Vagina (tissue), 2 donors: ENCODE results near the gene NANOG. TPM values are rescaled to one million over a fixed set of nuclear protein-coding genes. Genes with fewer than 3 reads are reported as not detected.
"Not testable (repeated sequence)": the region's sequence is repeated elsewhere in the genome, so short reads cannot be mapped to it uniquely, and the experiment has no call there.

Experiments
- DNase-seq, 2 donors: peaks; one replicate each; pipeline ENCODE4 v3.0.0-alpha.2; 2017; ENCODE audit errors: extremely low spot score in 2 of 2
- H3K27ac ChIP-seq: fragments of 200-600 bp; sonication (generic); one replicate; pipeline ENCODE4 v1.5.1; 2019
- H3K27me3 ChIP-seq: fragments of 200-600 bp; sonication (generic); one replicate; pipeline ENCODE4 v1.5.1; 2019
- H3K36me3 ChIP-seq, 2 donors: fragments of 200-600 bp; sonication (generic); one replicate each; pipeline ENCODE4 v1.5.1; 2017 to 2019
- H3K4me1 ChIP-seq: fragments of 200-600 bp; sonication (generic); one replicate; pipeline ENCODE4 v1.5.1; 2019
- H3K4me3 ChIP-seq, 2 donors: fragments of 200-600 bp; sonication (generic); 1 replicate in 1 of 2; 2 replicates in 1 of 2; pipeline ENCODE4 v1.5.1; 2016 to 2019
- H3K9me3 ChIP-seq: fragments of 200-600 bp; sonication (generic); one replicate; pipeline ENCODE4 v1.5.1; 2019
- POLR2A ChIP-seq, 2 donors: fragments of 450-650 bp; IDR thresholded peaks; one replicate each; pipeline ENCODE4 v1.6.1; 2017; ENCODE audit warnings: antibody characterized with exemption in 2 of 2, mild to moderate bottlenecking in 2 of 2, moderate library complexity in 2 of 2
- POLR2AphosphoS5 ChIP-seq, 2 donors: sonication (generic); formaldehyde crosslinking; IDR thresholded peaks; one replicate each; pipeline ENCODE4 v1.9.0; 2017; ENCODE audit warnings: antibody characterized with exemption in 2 of 2, mild to moderate bottlenecking in 2 of 2, low read depth in 1 of 2; ENCODE audit not compliant: insufficient read depth in 1 of 2
- intact Hi-C: fragments of 100-400 bp; cut with DNase I; formaldehyde crosslinking; loops from one replicate; pipeline ENCODE4 v1.15.1; 2023
- total RNA-seq: library from RNA; depleted of rRNA; stranded (reverse); fragments of >200 nt; gene quantifications from one replicate; pipeline ENCODE4 v1.2.3, GENCODE V29; 2016
- TF ChIP-seq, protein P1 (sequence below), 3 experiments: fragments of 450-650 bp in 2 of 3; fragments of 200-600 bp in 1 of 3; sonication (generic) in 1 of 3; IDR thresholded peaks; one replicate each; pipeline ENCODE4 v1.5.1; 2017 to 2019; ENCODE audit warnings: antibody characterized with exemption in 3 of 3, mild to moderate bottlenecking in 2 of 3, moderate library complexity in 2 of 3

Gene NANOG
- total RNA-seq, 1 donor from 2014 or later, result 13.3 TPM

DNA sequence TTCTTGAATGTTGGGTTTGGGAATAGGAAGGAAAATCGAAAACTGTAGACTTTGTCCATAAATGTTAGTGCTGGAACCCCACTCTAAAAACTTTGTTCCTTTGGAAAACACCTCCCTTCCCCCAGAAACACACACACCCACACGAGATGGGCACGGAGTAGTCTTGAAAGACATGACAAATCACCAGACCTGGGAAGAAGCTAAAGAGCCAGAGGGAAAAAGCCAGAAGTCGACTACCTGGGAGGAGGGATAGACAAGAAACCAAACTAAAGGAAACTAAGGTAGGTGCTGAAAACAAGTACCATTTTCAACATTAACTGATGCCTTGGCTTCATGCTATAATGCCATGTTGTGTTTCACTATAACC, 925 bp upstream of the NANOG start:
- Histone ChIP-seq H3K27me3 (no peaks in the 10 kb centered on the region), H3K27ac (no peak overlapping the region), H3K4me1 (no peaks in the 10 kb centered on the region), H3K9me3 (no peaks in the 10 kb centered on the region), H3K4me3 (no peak overlapping the region), H3K36me3 (no peaks in the 10 kb centered on the region)
- TF ChIP-seq POLR2A (IDR thresholded peaks at IDR 0.05) (no peak), POLR2AphosphoS5 (IDR thresholded peaks at IDR 0.05; ENCODE audit: insufficient read depth in 1 of 2, low read depth in 1 of 2) (no peak)
- TF ChIP-seq, protein P1, sequence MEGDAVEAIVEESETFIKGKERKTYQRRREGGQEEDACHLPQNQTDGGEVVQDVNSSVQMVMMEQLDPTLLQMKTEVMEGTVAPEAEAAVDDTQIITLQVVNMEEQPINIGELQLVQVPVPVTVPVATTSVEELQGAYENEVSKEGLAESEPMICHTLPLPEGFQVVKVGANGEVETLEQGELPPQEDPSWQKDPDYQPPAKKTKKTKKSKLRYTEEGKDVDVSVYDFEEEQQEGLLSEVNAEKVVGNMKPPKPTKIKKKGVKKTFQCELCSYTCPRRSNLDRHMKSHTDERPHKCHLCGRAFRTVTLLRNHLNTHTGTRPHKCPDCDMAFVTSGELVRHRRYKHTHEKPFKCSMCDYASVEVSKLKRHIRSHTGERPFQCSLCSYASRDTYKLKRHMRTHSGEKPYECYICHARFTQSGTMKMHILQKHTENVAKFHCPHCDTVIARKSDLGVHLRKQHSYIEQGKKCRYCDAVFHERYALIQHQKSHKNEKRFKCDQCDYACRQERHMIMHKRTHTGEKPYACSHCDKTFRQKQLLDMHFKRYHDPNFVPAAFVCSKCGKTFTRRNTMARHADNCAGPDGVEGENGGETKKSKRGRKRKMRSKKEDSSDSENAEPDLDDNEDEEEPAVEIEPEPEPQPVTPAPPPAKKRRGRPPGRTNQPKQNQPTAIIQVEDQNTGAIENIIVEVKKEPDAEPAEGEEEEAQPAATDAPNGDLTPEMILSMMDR (IDR thresholded peaks at IDR 0.05), result no peak
- DNase-seq, result no peak
- intact Hi-C loops, result no loop called here

DNA sequence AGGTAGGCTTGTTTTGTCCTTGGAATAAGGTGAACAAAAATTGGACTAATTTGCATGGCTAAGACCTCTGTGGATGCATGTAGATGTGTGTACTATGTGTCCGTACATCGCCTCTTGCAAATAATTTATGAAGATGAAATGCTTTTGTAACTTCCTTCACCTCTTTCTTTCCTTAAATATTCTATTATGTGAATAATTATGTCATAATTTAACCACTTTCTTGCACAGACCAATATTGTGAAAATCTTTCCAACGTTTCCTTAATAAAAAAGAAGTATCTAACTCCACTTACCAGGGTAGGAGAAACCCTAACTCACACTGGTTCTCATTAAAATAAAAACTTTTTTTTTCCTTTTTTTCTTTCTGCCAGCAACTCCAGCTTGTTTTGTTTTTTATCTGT, 4.0 kb downstream of the NANOG start:
- Histone ChIP-seq H3K36me3 (no peaks in the 10 kb centered on the region), H3K4me3 (no peak overlapping the region), H3K27me3 (no peaks in the 10 kb centered on the region), H3K9me3 (no peaks in the 10 kb centered on the region), H3K27ac (no peak overlapping the region), H3K4me1 (no peaks in the 10 kb centered on the region)
- TF ChIP-seq, protein P1 (IDR thresholded peaks at IDR 0.05), result no peak
- TF ChIP-seq POLR2AphosphoS5 (IDR thresholded peaks at IDR 0.05; ENCODE audit: insufficient read depth in 1 of 2, low read depth in 1 of 2) (no peak), POLR2A (IDR thresholded peaks at IDR 0.05) (no peak)
- intact Hi-C loops, result no loop called here
- DNase-seq, result no peak

DNA sequence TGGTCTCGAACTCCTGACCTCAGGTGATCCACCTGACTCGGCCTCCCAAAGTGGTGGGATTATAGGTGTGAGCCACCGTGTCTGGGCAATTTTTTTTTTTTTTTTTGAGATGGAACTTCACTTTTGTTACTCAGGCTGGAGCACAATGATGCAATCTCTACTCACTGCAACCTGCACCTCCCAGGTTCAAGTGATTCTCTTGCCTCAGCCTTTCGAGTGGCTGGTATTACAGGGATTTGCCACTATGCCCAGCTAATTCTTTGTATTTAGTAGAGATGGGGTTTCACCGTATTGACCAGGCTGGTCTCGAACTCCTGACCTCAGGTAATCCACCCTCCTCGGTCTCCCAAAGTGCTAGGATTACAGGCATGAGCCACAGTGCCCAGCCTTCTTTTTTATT, 8.1 kb downstream of the NANOG start:
- DNase-seq, H3K36me3 ChIP-seq, H3K27ac ChIP-seq, intact Hi-C loops, H3K27me3 ChIP-seq, H3K4me1 ChIP-seq, H3K9me3 ChIP-seq, H3K4me3 ChIP-seq: not testable (repeated sequence)

DNA sequence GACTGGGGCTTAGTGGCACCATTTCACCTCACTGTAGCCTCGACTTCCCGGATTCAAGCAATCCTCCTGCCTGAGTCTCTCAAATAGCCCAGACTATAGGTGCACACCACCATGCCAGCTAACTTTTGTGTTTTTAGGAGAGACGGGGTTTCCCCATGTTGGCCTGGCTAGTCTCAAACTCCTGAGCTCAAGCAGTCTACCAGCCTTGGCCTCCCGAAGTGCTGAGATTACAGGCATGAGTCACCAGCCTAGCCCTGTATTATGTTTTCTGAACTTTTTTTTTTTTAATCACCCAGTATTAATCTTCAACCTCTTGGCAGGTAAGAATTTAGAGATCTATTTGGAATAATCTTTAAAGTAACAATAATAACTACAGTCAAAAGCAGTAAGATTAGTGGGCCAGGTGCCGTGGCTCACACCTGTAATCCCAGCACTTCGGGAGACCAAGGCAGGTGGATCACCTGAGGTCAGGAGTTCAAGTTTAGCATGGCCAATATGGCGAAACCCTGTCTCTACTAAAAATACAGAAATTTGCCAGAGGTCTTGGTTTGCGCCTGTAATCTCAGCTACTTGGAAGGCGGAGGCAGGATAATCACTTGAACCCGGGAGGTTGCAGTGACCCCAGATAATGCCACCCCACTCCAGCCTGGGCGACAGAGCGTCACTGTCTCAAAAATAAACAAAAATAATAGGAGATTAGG, 8.6 kb downstream of the NANOG start:
- Histone ChIP-seq H3K4me1 (no peaks in the 10 kb centered on the region), H3K9me3 (no peaks in the 10 kb centered on the region), H3K27ac (no peak overlapping the region), H3K36me3 (no peaks in the 10 kb centered on the region), H3K4me3 (no peak overlapping the region), H3K27me3 (no peaks in the 10 kb centered on the region)
- DNase-seq, result no peak
- TF ChIP-seq, protein P1 (IDR thresholded peaks at IDR 0.05), result no peak
- TF ChIP-seq POLR2AphosphoS5 (IDR thresholded peaks at IDR 0.05; ENCODE audit: insufficient read depth in 1 of 2, low read depth in 1 of 2), result no peak
- TF ChIP-seq POLR2A (IDR thresholded peaks at IDR 0.05), result no peak
- intact Hi-C loops, result no loop called here

DNA sequence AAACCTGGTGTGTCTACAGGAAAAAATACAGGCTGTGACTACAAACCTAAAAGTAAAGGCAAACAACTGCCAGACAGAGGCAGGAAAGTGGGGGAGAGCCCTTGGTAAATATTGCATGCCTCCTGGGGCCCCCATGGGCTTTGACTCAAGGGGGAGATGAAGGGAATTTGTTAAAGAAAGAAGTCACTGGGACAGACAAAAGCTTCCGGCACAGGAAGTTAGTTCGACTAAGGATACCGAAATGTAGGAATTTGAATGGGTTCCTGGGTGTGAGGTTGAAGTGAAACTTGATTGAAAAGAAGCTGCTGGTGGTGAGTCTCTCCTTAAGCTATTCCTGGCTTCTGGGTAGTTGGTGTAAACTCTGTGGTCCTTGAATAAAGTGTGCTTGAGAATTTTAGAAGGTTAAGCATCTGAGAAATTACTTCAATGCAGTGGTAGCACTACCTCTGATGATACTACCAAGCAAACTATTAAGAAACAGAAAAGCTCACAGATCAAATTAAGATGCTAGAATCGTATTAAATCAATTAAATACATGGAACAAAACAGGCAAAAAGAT, 9.6 kb downstream of the NANOG start:
- H3K4me1 ChIP-seq, H3K27me3 ChIP-seq, H3K36me3 ChIP-seq, DNase-seq, H3K27ac ChIP-seq, H3K4me3 ChIP-seq, intact Hi-C loops, H3K9me3 ChIP-seq: not testable (repeated sequence)

DNA sequence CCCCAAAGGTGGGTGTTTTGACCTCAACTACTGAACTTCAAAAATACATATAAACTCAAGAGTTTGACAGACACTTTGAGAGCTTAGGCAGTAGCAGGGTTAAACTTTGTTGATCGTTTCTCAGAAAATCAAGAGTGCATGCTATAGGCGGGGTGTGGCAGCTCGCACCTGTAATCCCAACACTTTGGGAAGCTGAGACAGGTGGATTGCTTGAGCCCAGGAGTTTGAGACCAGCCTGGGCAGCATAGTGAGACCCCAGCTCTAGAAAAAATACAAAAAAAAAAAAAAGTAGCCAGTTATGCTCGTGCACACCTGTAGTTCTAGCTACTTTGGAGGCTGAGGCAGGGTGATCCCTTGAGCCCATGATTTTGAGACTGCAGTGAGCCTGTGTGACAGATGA, 12.3 kb downstream of the NANOG start:
- Histone ChIP-seq H3K4me1 (no peaks in the 10 kb centered on the region), H3K4me3 (no peak overlapping the region), H3K27ac (no peak overlapping the region), H3K36me3 (no peaks in the 10 kb centered on the region), H3K9me3 (no peaks in the 10 kb centered on the region), H3K27me3 (no peaks in the 10 kb centered on the region)
- intact Hi-C loops, result no loop called here
- TF ChIP-seq, protein P1 (IDR thresholded peaks at IDR 0.05), result no peak
- TF ChIP-seq POLR2A (IDR thresholded peaks at IDR 0.05), result no peak
- TF ChIP-seq POLR2AphosphoS5 (IDR thresholded peaks at IDR 0.05; ENCODE audit: insufficient read depth in 1 of 2, low read depth in 1 of 2), result no peak
- no peak for DNase-seq

DNA sequence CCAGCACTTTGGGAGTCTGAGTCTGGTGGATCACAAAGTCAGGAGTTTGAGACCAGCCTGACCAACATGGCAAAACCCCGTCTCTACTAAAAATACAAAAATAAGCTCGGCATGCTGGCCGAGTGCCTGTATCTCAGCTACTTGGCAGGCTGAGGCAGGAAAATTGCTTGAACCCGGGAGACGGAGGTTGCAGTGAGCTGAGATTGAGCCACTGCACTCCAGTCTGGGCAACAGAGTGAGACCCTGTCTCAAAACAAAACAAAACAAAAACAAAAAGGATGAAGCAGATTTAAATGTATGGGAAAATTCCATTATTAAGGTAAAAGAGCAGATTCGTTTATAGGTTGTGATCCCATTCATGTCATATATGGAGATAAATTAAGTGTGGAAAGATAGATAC, 17.1 kb downstream of the NANOG start:
- H3K36me3 ChIP-seq, intact Hi-C loops, H3K27ac ChIP-seq, H3K27me3 ChIP-seq, H3K9me3 ChIP-seq, DNase-seq, H3K4me1 ChIP-seq, H3K4me3 ChIP-seq: not testable (repeated sequence)
